Small intestine (tissue), 7 donors: ENCODE measurements around the gene OPTN. TPM values are rescaled to one million over a fixed set of nuclear protein-coding genes. Genes with fewer than 3 reads are reported as not detected.

ENCODE experiments used
- DNase-seq, 2 donors: peaks; one replicate each; pipeline versions ENCODE4 v3.0.0 to v3.0.0-alpha.2; 2013
- FAIRE-seq: peaks from 2 replicates; lab custom pipeline; 2012; peaks lifted over from hg19 to GRCh38; lab: Jason Lieb, UNC
- H3K27ac ChIP-seq, 3 donors: one replicate each; pipeline ENCODE4 v1.5.1; 2013; ENCODE audit warnings: low read length in 2 of 3, mild to moderate bottlenecking in 2 of 3, control low read depth in 1 of 3, inconsistent platforms in 1 of 3, low read depth in 1 of 3, moderate library complexity in 1 of 3
- H3K27me3 ChIP-seq, 3 donors: one replicate each; pipeline ENCODE4 v1.6.1; 2013; ENCODE audit warnings: low read length in 3 of 3, inconsistent platforms in 1 of 3; ENCODE audit not compliant: control insufficient read depth in 3 of 3, insufficient read depth in 3 of 3
- H3K36me3 ChIP-seq, 3 donors: one replicate each; pipeline ENCODE4 v1.6.1; 2013; ENCODE audit warnings: low read length in 3 of 3, inconsistent platforms in 1 of 3, low read depth in 1 of 3, mild to moderate bottlenecking in 1 of 3, moderate library complexity in 1 of 3; ENCODE audit not compliant: control insufficient read depth in 3 of 3, insufficient read depth in 2 of 3
- H3K4me1 ChIP-seq, 3 donors: one replicate each; pipeline ENCODE4 v1.6.1; 2013; ENCODE audit warnings: low read length in 2 of 3, inconsistent platforms in 1 of 3, low read depth in 1 of 3, mild to moderate bottlenecking in 1 of 3, moderate library complexity in 1 of 3; ENCODE audit not compliant: control insufficient read depth in 3 of 3, insufficient read depth in 2 of 3
- H3K4me3 ChIP-seq, 3 donors: one replicate each; pipeline ENCODE4 v1.5.1; 2013; ENCODE audit warnings: low read length in 3 of 3, control low read depth in 1 of 3, inconsistent platforms in 1 of 3, low read depth in 1 of 3, mild to moderate bottlenecking in 1 of 3, moderate library complexity in 1 of 3
- H3K9me3 ChIP-seq, 2 donors: one replicate each; pipeline ENCODE4 v1.6.1; 2013; ENCODE audit warnings: low read depth in 1 of 2, low read length in 1 of 2; ENCODE audit not compliant: control insufficient read depth in 2 of 2, insufficient read depth in 1 of 2
- WGBS, 3 donors: extraction: QIAGEN DNeasy Blood & Tissue Kit; methylation state at CpG; one replicate each; pipeline ENCODE4 v1.1.7; 2013; 5-methylcytosine and 5-hydroxymethylcytosine counted together
- polyA plus RNA-seq, 4 donors: library from polyadenylated mRNA; stranded (reverse) in 3 of 4; unstranded in 1 of 4; fragments of 200-250 nt in 3 of 4; fragments of 120-200 nt in 1 of 4; gene quantifications; one replicate each; pipeline versions ENCODE4 v1.2.1 to v1.2.3, GENCODE V29; 2013
- donor health status: healthy with polysubstance abuse.
- donor health status: control.
- donor health status: control.
- donor health status: Bipolar disorder and iron deficiency.
- donor health status: healthy.

The OPTN gene
- polyA plus RNA-seq, 4 donors: 41.7 to 106 (median 89.4) TPM

GRCh38 chr10:13103554-13103953 lies 3.6 kb downstream of the OPTN start:
- DNase-seq (no peak), FAIRE-seq (no peak)
- H3K27ac ChIP-seq: no peak overlapping the region
- 91 to 96% (median 93%) methylated on average over 2 of the region's 2 CpGs for WGBS, 3 donors
- no peaks in the 10 kb centered on the region for H3K9me3 ChIP-seq
- peaks cover 4 to 21% (median 8%) of the 10 kb centered on the region in 3 donors for H3K4me1 ChIP-seq
- peaks cover 0 to 12% (median 0%) of the 10 kb centered on the region in 3 donors for H3K36me3 ChIP-seq
- no peaks in the 10 kb centered on the region for H3K27me3 ChIP-seq
- no peak overlapping the region for H3K4me3 ChIP-seq

DNA sequence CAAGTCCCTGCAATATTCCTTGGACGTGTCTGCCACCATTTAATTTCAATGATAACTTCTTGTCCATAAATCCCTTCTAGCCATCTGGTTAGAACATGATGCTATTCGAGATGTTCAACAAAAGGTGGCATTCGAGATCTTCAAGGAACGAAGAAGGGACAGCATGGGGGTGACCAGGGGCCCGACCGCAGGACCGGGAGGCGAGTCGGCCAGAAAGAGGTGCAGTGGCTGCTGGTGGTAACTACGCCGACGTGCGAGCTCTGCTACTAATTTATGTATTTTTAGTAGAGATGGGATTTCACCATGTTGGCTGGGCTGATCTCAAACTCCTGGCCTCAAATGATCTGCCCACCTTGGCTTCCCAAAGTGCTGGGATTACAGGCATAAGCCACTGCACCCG lies 4.7 kb downstream of the OPTN start:
- DNase-seq: no peak
- Histone ChIP-seq H3K27ac (no peak overlapping the region), H3K27me3 (no peaks in the 10 kb centered on the region), H3K36me3 (peaks cover 0 to 23% (median 3%) of the 10 kb centered on the region in 3 donors), H3K4me1 (peaks cover 4 to 23% (median 8%) of the 10 kb centered on the region in 3 donors), H3K9me3 (no peaks in the 10 kb centered on the region), H3K4me3 (no peak overlapping the region)
- WGBS, 3 donors: 95 to 97% (median 95%) methylated on average over 14 of the region's 14 CpGs
- FAIRE-seq: no peak

DNA sequence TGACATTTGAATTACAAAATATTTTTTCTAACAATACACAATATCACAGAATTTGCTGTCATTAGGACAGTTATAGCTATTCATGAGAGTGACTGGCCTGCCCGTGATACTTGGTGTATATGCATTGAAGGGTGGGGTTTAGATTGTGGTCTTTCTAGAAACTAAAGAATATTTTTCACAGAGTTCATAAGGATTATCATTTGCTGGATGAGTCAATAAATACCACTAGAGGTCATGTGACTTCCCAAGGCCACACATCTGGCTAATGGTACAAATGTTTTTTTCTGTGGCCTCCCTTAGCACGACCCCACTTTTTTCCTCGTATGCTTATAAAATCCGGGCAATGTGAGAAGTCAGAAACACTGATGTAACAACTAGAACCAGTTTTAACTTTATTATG lies 5.2 kb downstream of the OPTN start:
- peak overlapping the region in 1 of 3 donors; percentile 50 for H3K27ac ChIP-seq
- H3K36me3 ChIP-seq: peaks cover 3 to 25% (median 4%) of the 10 kb centered on the region in 3 donors
- H3K4me3 ChIP-seq: no peak overlapping the region
- no peak for FAIRE-seq
- DNase-seq: no peak
- H3K9me3 ChIP-seq: no peaks in the 10 kb centered on the region
- H3K4me1 ChIP-seq: peaks cover 4 to 23% (median 8%) of the 10 kb centered on the region in 3 donors
- 59 to 73% (median 67%) methylated on average over 4 of the region's 4 CpGs for whole genome bisulfite sequencing, 3 donors
- H3K27me3 ChIP-seq: no peaks in the 10 kb centered on the region

- Histone ChIP-seq H3K4me3 (no peak overlapping the region), H3K27ac (peak overlapping the region; percentile 3 to 58 (median 32)), H3K36me3 (peaks cover 3 to 32% (median 10%) of the 10 kb centered on the region in 3 donors), H3K9me3 (no peaks in the 10 kb centered on the region), H3K27me3 (no peaks in the 10 kb centered on the region), H3K4me1 (peaks cover 4 to 23% (median 8%) of the 10 kb centered on the region in 3 donors)
- no peak for FAIRE-seq
- WGBS, 3 donors: 94 to 97% (median 96%) methylated on average over 5 of the region's 5 CpGs
- peak in 1 of 2 donors; percentile 33 for DNase-seq
Observed at GRCh38 chr10:13106387-13107045, 6.6 kb downstream of the OPTN start.

DNA sequence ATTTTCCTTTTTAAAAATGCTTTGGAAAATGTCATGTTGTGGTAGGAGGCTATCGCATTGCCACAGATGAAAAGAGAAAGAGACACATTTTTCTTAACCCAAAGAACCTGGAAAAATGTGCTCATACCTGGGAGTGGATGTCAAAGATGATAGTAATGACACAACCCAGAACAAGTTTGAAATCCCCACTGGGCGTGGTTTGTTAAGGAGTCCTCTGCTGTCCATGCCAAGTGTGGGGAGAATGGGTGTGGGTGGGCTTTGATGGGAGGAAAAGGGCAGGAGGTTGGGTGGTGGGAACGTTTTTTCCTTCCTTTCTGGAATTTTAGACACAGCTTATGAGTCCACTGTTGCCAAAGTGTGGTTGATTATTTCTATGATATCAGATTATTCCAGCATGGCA lies 10.9 kb downstream of the OPTN start:
- Histone ChIP-seq H3K9me3 (no peaks in the 10 kb centered on the region), H3K27ac (no peak overlapping the region), H3K27me3 (no peaks in the 10 kb centered on the region), H3K36me3 (peaks cover 3 to 43% (median 22%) of the 10 kb centered on the region in 3 donors), H3K4me3 (no peak overlapping the region), H3K4me1 (peaks cover 0 to 19% (median 0%) of the 10 kb centered on the region in 3 donors)
- DNase-seq: no peak
- FAIRE-seq: no peak
- WGBS, 3 donors: 78 to 85% (median 84%) methylated on average over 3 of the region's 3 CpGs

DNA sequence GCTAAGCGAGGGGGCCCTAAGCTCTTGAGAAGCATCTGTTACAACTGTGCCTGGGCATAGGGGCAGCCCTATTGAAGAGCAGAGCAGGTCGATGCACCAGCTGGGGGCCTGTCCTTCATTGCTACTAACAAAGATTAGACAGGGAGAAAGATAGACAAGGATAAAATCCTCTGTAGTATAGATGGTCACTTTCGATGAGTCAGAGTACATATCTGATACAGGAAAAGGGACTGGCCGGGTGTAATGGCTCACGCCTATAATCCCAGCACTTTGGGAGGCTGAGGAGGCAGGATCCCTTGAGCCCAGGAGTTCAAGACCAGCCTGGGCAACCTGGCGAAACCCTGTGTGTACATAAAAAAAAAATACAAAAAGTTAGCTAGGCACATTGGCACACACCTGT lies 13.6 kb downstream of the OPTN start:
- FAIRE-seq: no peak
- H3K36me3 ChIP-seq: peaks cover 8 to 51% (median 22%) of the 10 kb centered on the region in 3 donors
- peak in 1 of 2 donors; percentile 26 for DNase-seq
- 61 to 78% (median 75%) methylated on average over 6 of the region's 6 CpGs for WGBS, 3 donors
- H3K9me3 ChIP-seq: no peaks in the 10 kb centered on the region
- peak overlapping the region in 1 of 3 donors; percentile 20 for H3K27ac ChIP-seq
- H3K4me1 ChIP-seq: peaks cover 0 to 14% (median 0%) of the 10 kb centered on the region in 3 donors
- no peaks in the 10 kb centered on the region for H3K27me3 ChIP-seq
- H3K4me3 ChIP-seq: no peak overlapping the region

- Histone ChIP-seq H3K36me3 (peaks cover 5 to 46% (median 25%) of the 10 kb centered on the region in 3 donors), H3K4me1 (peaks cover 0 to 8% (median 0%) of the 10 kb centered on the region in 3 donors), H3K27ac (peak overlapping the region; percentile 59 to 98 (median 89)), H3K4me3 (no peak overlapping the region), H3K27me3 (no peaks in the 10 kb centered on the region), H3K9me3 (no peaks in the 10 kb centered on the region)
- FAIRE-seq (no peak), DNase-seq (peak; percentile 72 to 92)
- WGBS, 3 donors: 7 to 45% (median 20%) methylated on average over 12 of the region's 12 CpGs
Observed at GRCh38 chr10:13115832-13116803, 16.2 kb downstream of the OPTN start.
